ENCODE measurements around the gene ARIH2. TPM values are rescaled to one million over a fixed set of nuclear protein-coding genes. Genes with fewer than 3 reads are reported as not detected.
A peak's percentile ranks its signal among the peaks of the same experiment; 100 is the strongest.

Gene ARIH2
- total and polyA plus RNA-seq, 9 of the 15 experiments (the other 6 are each of a cell fraction or from before 2014, with no cell fraction given) = 27.0 to 120 (median 108) TPM

DNA sequence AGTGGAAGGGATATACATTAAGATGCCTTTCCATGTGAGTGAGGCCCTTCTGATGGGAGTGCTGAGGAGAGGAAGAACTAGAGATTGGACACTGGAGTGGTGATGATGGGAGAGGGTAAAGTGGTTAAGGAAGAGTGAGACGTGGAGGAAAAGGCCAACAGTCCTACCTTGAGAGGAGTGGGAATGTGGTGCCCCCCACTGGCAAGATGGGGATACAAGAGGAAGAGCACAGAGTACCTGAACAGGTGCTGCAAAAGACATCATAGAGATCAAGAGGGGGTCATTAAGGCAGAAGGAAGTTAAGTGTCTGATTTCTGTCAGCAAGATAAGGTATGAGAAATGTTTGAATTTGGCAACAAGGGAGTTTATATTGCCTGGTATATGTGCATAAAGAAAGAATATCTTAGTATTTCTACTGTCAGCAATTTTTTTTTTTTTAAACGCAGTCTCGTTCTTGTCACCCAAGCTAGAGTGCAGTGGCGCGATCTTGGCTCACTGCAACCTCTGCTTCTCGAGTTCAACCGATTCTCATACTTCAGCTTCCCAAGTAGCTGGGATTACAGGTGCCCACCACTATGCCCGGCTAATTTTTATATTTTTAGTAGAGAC, 34.0 kb downstream of the ARIH2 start:
- in situ Hi-C loops (cut with MboI) (no loop called here), intact Hi-C loops (cut with micrococcal nuclease) (loop anchor here (2.0 kb wide), 1 partner anchor 212 kb away; no protein-coding TSS in a partner anchor)
- no peaks in the 10 kb centered on the region for H3K9me1 ChIP-seq (ENCODE audit: control insufficient read depth, insufficient read depth, low read length)
- H3K4me2 ChIP-seq (ENCODE audit: insufficient read depth, low read length) = no peak overlapping the region
- 0 out of 2 replicates have a peak, but pooled peaks cover 3% of the 10 kb centered on the region for H4K20me1 ChIP-seq (replicated peaks; ENCODE audit: control insufficient read depth, insufficient read depth, low read length)
- no peak overlapping the region for H3K9ac ChIP-seq (ENCODE audit: insufficient read depth in 1 of 2, low read depth in 2 of 2, low read length in 2 of 2)
- no peak overlapping the region for H2AFZ ChIP-seq (ENCODE audit: low read depth, low read length)
- 90% methylated on average over 8 of the region's 8 CpGs for WGBS (ENCODE audit: insufficient coverage, low coverage, missing lambda C conversion rate)
- CTCF ChIA-PET (ENCODE audit: low intra/inter-chr PET ratio) = interaction anchor here (0.7 to 1.2 kb wide), 2 partner anchors 216 to 268 kb away, joined by 3 read pairs; no protein-coding TSS in a partner anchor
- H3K27me3 ChIP-seq (ENCODE audit: control insufficient read depth in 2 of 2, insufficient read depth in 2 of 2, low read length in 2 of 2) = no peaks in the 10 kb centered on the region
- H3K4me1 ChIP-seq (replicated peaks in 1 of 2; ENCODE audit: control insufficient read depth in 2 of 2, insufficient read depth in 2 of 2, low read length in 2 of 2) = peaks cover 0 to 3% of the 10 kb centered on the region in 2 experiments; a peak in 1 of 5 replicates
- ATAC-seq (peak; percentile 76), DNase-seq (ENCODE audit: extremely low read depth in 1 of 4, low spot score in 3 of 4) (peak in 2 of 4 experiments; percentile 30 to 31), FAIRE-seq (no peak)
- no peak overlapping the region; the same call in 2 of the 3 replicates for H3K27ac ChIP-seq (ENCODE audit: extremely low read depth, low read depth, low read length)
- no TSS peak for BruUV-seq (replicated peaks)
- peaks cover 42% of the 10 kb centered on the region for H3K36me3 ChIP-seq (ENCODE audit: control insufficient read depth, insufficient read depth, low read length)
- H3K79me2 ChIP-seq (ENCODE audit: control insufficient read depth, insufficient read depth, low read length) = peaks cover 67% of the 10 kb centered on the region
- no peaks in the 10 kb centered on the region for H3K9me3 ChIP-seq (replicated peaks; ENCODE audit: control insufficient read depth, insufficient read depth, low read depth, low read length)
- POLR2A ChIA-PET = no interaction called here
- H3K4me3 ChIP-seq = no peak overlapping the region
- TF ChIP-seq PYGO2 (tag; IDR thresholded peaks at IDR 0.05) (no peak), SPI1 (IDR thresholded peaks at IDR 0.05; ENCODE audit: borderline replicate concordance, low read depth, low read length) (0 out of 2 replicates have a peak, but pooled peaks have one; percentile 5), KHSRP (IDR thresholded peaks at IDR 0.05) (no peak), ELF2 (CRISPR knock-in tag; IDR thresholded peaks at IDR 0.05) (no peak), KAT7 (CRISPR knock-in tag; IDR thresholded peaks at IDR 0.05; ENCODE audit: borderline replicate concordance) (no peak), DACH1 (IDR thresholded peaks at IDR 0.05; ENCODE audit: partially characterized antibody) (no peak), SOX6 (IDR thresholded peaks at IDR 0.05) (no peak), RBFOX2 (IDR thresholded peaks at IDR 0.05; ENCODE audit: low read depth, low read length) (no peak), PTTG1 (tag; IDR thresholded peaks at IDR 0.05; ENCODE audit: low read depth) (no peak), ILF3 (IDR thresholded peaks at IDR 0.05; ENCODE audit: borderline replicate concordance) (no peak), ZNF316 (IDR thresholded peaks at IDR 0.05) (peak; percentile 76), EGR1 (conservative IDR thresholded peaks at IDR 0.05) (no peak), RBBP5 (IDR thresholded peaks at IDR 0.05; ENCODE audit: borderline replicate concordance, insufficient read depth, low read length, poor library complexity, severe bottlenecking) (no peak), BCOR (IDR thresholded peaks at IDR 0.05) (no peak), GTF2E2 (tag; IDR thresholded peaks at IDR 0.05) (no peak), MAFG (tag; conservative IDR thresholded peaks at IDR 0.05) (peak; percentile 42; the same call in 1 of the 2 replicates), EHMT2 (IDR thresholded peaks at IDR 0.05) (0 out of 2 replicates have a peak, but pooled peaks have one; percentile 19), ZNF175 (CRISPR knock-in tag; IDR thresholded peaks at IDR 0.05; ENCODE audit: low read depth) (no peak), NELFE (IDR thresholded peaks at IDR 0.05; ENCODE audit: insufficient read depth, insufficient read length) (no peak)
- TF ChIP-seq, protein P1, sequence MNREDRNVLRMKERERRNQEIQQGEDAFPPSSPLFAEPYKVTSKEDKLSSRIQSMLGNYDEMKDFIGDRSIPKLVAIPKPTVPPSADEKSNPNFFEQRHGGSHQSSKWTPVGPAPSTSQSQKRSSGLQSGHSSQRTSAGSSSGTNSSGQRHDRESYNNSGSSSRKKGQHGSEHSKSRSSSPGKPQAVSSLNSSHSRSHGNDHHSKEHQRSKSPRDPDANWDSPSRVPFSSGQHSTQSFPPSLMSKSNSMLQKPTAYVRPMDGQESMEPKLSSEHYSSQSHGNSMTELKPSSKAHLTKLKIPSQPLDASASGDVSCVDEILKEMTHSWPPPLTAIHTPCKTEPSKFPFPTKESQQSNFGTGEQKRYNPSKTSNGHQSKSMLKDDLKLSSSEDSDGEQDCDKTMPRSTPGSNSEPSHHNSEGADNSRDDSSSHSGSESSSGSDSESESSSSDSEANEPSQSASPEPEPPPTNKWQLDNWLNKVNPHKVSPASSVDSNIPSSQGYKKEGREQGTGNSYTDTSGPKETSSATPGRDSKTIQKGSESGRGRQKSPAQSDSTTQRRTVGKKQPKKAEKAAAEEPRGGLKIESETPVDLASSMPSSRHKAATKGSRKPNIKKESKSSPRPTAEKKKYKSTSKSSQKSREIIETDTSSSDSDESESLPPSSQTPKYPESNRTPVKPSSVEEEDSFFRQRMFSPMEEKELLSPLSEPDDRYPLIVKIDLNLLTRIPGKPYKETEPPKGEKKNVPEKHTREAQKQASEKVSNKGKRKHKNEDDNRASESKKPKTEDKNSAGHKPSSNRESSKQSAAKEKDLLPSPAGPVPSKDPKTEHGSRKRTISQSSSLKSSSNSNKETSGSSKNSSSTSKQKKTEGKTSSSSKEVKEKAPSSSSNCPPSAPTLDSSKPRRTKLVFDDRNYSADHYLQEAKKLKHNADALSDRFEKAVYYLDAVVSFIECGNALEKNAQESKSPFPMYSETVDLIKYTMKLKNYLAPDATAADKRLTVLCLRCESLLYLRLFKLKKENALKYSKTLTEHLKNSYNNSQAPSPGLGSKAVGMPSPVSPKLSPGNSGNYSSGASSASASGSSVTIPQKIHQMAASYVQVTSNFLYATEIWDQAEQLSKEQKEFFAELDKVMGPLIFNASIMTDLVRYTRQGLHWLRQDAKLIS (CRISPR knock-in tag; IDR thresholded peaks at IDR 0.05) = no peak
- TF ChIP-seq, protein P2, sequence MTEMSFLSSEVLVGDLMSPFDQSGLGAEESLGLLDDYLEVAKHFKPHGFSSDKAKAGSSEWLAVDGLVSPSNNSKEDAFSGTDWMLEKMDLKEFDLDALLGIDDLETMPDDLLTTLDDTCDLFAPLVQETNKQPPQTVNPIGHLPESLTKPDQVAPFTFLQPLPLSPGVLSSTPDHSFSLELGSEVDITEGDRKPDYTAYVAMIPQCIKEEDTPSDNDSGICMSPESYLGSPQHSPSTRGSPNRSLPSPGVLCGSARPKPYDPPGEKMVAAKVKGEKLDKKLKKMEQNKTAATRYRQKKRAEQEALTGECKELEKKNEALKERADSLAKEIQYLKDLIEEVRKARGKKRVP (CRISPR knock-in tag; IDR thresholded peaks at IDR 0.05) = no peak
